Ovary (tissue), 3 donors: ENCODE data around the gene WDR91.

Experiments
- POLR2A ChIP-seq: fragments of 450-650 bp; IDR thresholded peaks from one replicate; pipeline ENCODE4 v1.6.1; 2017; ENCODE audit warnings: antibody characterized with exemption, mild to moderate bottlenecking, moderate library complexity
- TF ChIP-seq, protein P1 (sequence below), 3 donors: fragments of 450-650 bp in 2 of 3; fragments of 200-600 bp in 1 of 3; IDR thresholded peaks; one replicate each; pipeline versions ENCODE4 v1.5.1 to v1.8.0; 2016 to 2022; ENCODE audit warnings: antibody characterized with exemption in 3 of 3, mild to moderate bottlenecking in 1 of 3
- donor health status: DM: no; HTN: no; CAD: no.

GRCh38 chr7:135184254-135184841, 27.0 kb downstream of the WDR91 start:
- TF ChIP-seq, protein P1, sequence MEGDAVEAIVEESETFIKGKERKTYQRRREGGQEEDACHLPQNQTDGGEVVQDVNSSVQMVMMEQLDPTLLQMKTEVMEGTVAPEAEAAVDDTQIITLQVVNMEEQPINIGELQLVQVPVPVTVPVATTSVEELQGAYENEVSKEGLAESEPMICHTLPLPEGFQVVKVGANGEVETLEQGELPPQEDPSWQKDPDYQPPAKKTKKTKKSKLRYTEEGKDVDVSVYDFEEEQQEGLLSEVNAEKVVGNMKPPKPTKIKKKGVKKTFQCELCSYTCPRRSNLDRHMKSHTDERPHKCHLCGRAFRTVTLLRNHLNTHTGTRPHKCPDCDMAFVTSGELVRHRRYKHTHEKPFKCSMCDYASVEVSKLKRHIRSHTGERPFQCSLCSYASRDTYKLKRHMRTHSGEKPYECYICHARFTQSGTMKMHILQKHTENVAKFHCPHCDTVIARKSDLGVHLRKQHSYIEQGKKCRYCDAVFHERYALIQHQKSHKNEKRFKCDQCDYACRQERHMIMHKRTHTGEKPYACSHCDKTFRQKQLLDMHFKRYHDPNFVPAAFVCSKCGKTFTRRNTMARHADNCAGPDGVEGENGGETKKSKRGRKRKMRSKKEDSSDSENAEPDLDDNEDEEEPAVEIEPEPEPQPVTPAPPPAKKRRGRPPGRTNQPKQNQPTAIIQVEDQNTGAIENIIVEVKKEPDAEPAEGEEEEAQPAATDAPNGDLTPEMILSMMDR (IDR thresholded peaks at IDR 0.05) = no peak
- no peak for TF ChIP-seq POLR2A
